ENCODE results near the gene NELFE.

GRCh38 chr6:31946370-31946885, 12.3 kb downstream of the NELFE start:
- TF ChIP-seq CTCF (IDR thresholded peaks at IDR 0.05) = no peak
- TF ChIP-seq POLR2AphosphoS5 (IDR thresholded peaks at IDR 0.05) = no peak
- no peak for TF ChIP-seq POLR2A (IDR thresholded peaks at IDR 0.05)
